Parathyroid adenoma (tissue), 2 donors: ENCODE measurements around the gene FAM83E.
A peak's percentile ranks its signal among the peaks of the same experiment; 100 is the strongest.

Source experiments
- H2AFZ ChIP-seq: fragments of 300-600 bp; sonication (generic); one replicate; pipeline ENCODE4 v1.7.0; 2017; ENCODE audit warnings: antibody characterized with exemption, mild to moderate bottlenecking
- H3K27ac ChIP-seq: fragments of 300-600 bp; sonication (generic); one replicate; pipeline ENCODE4 v1.7.0; 2017
- H3K27me3 ChIP-seq: fragments of 300-600 bp; sonication (generic); one replicate; pipeline ENCODE4 v1.7.0; 2017; ENCODE audit warnings: low read length; ENCODE audit not compliant: control insufficient read depth, insufficient read depth
- H3K36me3 ChIP-seq: fragments of 300-600 bp; sonication (generic); one replicate; pipeline ENCODE4 v1.7.0; 2017; ENCODE audit warnings: low read length; ENCODE audit not compliant: control insufficient read depth, insufficient read depth
- H3K4me1 ChIP-seq: fragments of 300-600 bp; sonication (generic); one replicate; pipeline ENCODE4 v1.7.0; 2017; ENCODE audit warnings: control low read depth
- H3K4me2 ChIP-seq: fragments of 300-600 bp; sonication (generic); one replicate; pipeline ENCODE4 v1.7.0; 2017; ENCODE audit warnings: low read length
- H3K4me3 ChIP-seq: fragments of 300-600 bp; sonication (generic); one replicate; pipeline ENCODE4 v1.7.0; 2017; ENCODE audit warnings: low read depth, low read length
- H3K79me2 ChIP-seq: fragments of 300-600 bp; sonication (generic); one replicate; pipeline ENCODE4 v1.7.0; 2017; ENCODE audit warnings: control low read depth
- H3K9ac ChIP-seq: fragments of 300-600 bp; sonication (generic); one replicate; pipeline ENCODE4 v1.7.0; 2017; ENCODE audit warnings: mild to moderate bottlenecking
- H3K9me3 ChIP-seq: fragments of 300-600 bp; sonication (generic); one replicate; pipeline ENCODE4 v1.7.0; 2017; ENCODE audit warnings: low read length; ENCODE audit not compliant: control insufficient read depth
- CTCF ChIP-seq: fragments of 300-600 bp; sonication (generic); IDR thresholded peaks from one replicate; pipeline ENCODE4 v1.7.0; 2017; ENCODE audit warnings: antibody characterized with exemption, mild to moderate bottlenecking
- donor health status: primary hyperparathyroidism.

The FAM83E gene

DNA sequence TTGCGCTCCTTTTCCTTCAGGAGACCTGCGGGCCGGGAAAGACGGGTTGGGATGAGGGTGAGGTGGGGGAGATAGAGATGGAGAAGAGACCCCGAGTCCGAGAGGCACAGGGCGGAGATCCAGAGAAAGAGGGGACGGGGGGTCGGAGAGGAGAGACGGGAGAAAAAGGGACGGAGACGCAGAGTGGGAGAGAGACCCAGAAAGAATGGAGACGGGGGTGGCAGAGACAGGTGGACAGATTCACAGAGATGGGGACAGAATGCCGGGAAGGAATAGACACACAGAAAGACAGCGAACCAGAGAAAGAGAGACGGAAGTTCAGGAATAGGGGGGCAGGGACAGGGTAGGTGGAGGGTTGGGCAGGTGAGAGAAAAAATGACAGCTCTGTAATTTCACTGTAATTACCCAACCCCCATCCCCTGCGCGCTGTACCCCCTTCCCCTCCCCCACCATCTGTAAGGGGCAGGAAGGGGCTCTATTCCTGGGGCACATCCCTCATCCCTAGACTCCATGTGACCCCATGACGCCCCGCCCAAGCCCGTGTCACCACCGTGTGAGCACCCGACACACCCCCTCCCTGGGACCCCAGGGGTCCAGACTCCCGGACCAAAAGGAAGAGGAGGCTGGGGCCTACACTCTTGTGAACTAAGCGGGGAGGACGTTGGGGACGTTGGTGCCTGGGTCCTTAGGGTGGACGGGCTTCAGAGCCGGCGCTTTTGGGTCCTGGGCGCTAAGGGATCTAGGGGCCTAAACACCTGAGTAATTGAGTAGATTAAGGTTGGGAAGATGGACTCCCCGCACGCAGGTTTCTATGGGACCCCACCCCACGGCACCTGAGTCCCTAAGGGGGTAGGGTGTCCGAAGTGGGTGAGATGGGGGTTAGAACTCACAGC lies 21.3 kb upstream of the FAM83E start:
- Histone ChIP-seq H3K36me3 (no peaks in the 10 kb centered on the region), H3K9ac (peak overlapping the region; percentile 99), H2AFZ (peak overlapping the region; percentile 36), H3K27ac (peak overlapping the region; percentile 99), H3K4me2 (peak overlapping the region; percentile 72), H3K4me3 (peak overlapping the region; percentile 81), H3K9me3 (no peaks in the 10 kb centered on the region), H3K27me3 (no peaks in the 10 kb centered on the region), H3K4me1 (peaks cover 39% of the 10 kb centered on the region), H3K79me2 (no peaks in the 10 kb centered on the region)
- no peak for TF ChIP-seq CTCF

DNA sequence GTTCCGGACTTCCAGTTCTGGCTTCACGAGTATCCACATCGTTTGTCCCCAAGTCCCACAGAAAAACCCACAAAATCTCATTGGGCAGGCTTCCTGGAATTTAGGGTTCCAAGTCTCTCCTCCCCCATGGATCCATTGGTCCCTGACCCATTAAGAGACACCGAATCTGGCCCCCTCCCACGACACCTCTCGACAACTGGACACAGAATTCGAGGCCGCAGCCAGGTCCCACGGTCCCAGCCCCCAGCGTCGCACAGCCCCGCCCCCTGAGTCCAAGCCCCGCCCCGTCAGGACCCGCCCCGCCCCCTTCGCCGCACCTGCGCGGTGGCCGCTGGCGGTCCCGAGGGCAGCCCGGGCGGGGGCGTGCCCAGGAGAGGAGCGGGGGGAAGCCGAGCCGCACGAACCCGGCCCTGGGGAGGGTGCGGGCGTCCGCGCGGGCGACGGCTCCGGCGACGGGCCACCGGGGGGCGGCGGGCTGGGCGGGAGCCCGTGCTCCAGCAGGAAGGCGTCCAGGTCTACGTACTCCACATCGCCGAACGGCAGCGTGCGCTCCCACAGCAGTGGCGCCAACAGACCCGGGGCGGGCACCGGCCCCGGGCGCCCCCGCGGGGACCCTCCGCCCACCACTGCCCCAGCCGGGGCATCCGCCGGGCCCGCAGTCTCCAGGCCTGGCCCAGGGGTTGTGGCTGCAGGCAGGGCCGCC lies 20.5 kb upstream of the FAM83E start:
- Histone ChIP-seq H3K4me2 (peak overlapping the region; percentile 72), H3K36me3 (no peaks in the 10 kb centered on the region), H3K9ac (peak overlapping the region; percentile 99), H3K79me2 (no peaks in the 10 kb centered on the region), H3K27ac (peak overlapping the region; percentile 99), H3K4me3 (peak overlapping the region; percentile 81), H3K9me3 (no peaks in the 10 kb centered on the region), H2AFZ (peak overlapping the region; percentile 36), H3K27me3 (no peaks in the 10 kb centered on the region), H3K4me1 (peaks cover 47% of the 10 kb centered on the region)
- no peak for TF ChIP-seq CTCF

DNA sequence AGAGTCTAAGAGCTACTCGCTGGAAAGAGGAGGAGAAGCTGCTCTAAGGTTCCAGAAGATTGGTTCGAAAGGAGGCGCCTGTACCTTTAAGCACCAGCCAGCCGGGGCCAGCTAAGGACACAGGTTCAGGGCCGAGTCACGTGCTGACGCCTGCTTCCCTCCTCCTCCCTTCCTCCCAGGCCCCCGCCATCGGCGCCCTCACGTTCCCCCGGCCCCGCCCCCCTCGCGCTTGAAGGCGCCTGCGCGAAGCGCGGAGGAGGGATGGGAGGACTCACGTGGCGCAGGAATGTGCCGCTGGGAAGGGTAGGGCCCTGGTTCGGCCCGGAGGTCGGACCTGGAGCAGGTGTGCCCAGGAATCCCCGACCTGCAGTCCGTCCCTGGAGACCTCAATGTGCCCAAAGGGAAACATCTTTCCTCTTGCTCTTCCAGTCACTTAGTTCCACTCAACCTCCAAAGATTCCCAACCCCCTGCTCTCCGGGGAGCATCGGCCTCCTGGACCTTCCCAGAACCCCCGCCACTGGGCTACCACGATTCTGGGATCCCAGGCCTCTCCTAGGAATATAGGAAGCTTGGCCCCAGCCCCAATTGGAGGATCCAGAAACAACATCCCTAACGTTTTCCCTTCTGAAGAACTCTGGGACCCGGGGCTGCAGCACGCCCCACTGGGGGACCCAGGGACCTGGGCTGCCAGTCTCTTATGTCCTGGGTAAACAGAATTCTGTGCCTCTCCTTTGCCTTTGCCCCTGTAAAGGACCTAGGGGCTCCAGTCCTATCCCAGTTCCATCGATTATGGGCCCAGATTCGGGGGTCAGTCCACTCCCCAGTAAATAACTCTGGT lies 19.8 kb upstream of the FAM83E start:
- no peaks in the 10 kb centered on the region for H3K79me2 ChIP-seq
- H3K4me1 ChIP-seq = peaks cover 50% of the 10 kb centered on the region
- peak overlapping the region; percentile 57 for H3K4me3 ChIP-seq
- no peak for TF ChIP-seq CTCF
- H2AFZ ChIP-seq = peak overlapping the region; percentile 40
- no peaks in the 10 kb centered on the region for H3K9me3 ChIP-seq
- H3K36me3 ChIP-seq = no peaks in the 10 kb centered on the region
- peak overlapping the region; percentile 13 for H3K9ac ChIP-seq
- peak overlapping the region; percentile 64 for H3K4me2 ChIP-seq
- peak overlapping the region; percentile 99 for H3K27ac ChIP-seq
- no peaks in the 10 kb centered on the region for H3K27me3 ChIP-seq

DNA sequence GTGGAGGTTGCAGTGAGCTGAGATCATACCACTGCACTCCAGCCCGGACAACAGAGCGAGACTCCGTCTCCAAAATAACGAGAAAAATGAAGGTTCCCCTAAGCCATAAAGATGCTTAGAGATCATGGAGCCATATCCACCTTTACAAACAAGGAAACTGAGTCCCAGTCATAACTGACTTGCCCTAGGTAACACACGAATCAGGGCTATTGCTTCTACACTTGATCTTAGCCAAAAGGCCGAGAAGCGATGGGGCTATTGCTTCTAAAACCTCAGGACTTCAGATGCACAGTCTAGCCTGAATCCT lies 19.1 kb upstream of the FAM83E start:
- Histone ChIP-seq H3K9me3 (no peaks in the 10 kb centered on the region), H3K4me3 (peak overlapping the region; percentile 57), H3K27ac (peak overlapping the region; percentile 99), H3K9ac (no peak overlapping the region), H3K4me2 (peak overlapping the region; percentile 64), H3K36me3 (no peaks in the 10 kb centered on the region), H3K27me3 (no peaks in the 10 kb centered on the region), H3K79me2 (no peaks in the 10 kb centered on the region), H2AFZ (no peak overlapping the region), H3K4me1 (peaks cover 50% of the 10 kb centered on the region)
- no peak for TF ChIP-seq CTCF
